ENCODE measurements around the gene KCNE2.

KCNE2 gene

GRCh38 chr21:34338226-34338625 is 25.6 kb upstream of the KCNE2 start:
- Histone ChIP-seq H3K4me1 (ENCODE audit: control insufficient read depth in 1 of 2, insufficient read depth in 2 of 2, low read length in 2 of 2) (peaks cover 0 to 11% of the 10 kb centered on the region in 2 donors), H3K27me3 (ENCODE audit: low read depth, low read length) (no peaks in the 10 kb centered on the region), H3K4me3 (ENCODE audit: low read depth in 1 of 2, low read length in 2 of 2) (no peak overlapping the region), H3K27ac (ENCODE audit: low read length) (no peak overlapping the region), H3K36me3 (ENCODE audit: control insufficient read depth in 1 of 2, insufficient read depth in 2 of 2, low read length in 2 of 2) (no peaks in the 10 kb centered on the region), H3K9me3 (ENCODE audit: control insufficient read depth in 1 of 2, low read length in 2 of 2) (no peaks in the 10 kb centered on the region)

- Histone ChIP-seq H3K4me1 (ENCODE audit: control insufficient read depth in 1 of 2, insufficient read depth in 2 of 2, low read length in 2 of 2) (peaks cover 0 to 9% of the 10 kb centered on the region in 2 donors), H3K9me3 (ENCODE audit: control insufficient read depth in 1 of 2, low read length in 2 of 2) (no peaks in the 10 kb centered on the region), H3K36me3 (ENCODE audit: control insufficient read depth in 1 of 2, insufficient read depth in 2 of 2, low read length in 2 of 2) (no peaks in the 10 kb centered on the region), H3K27me3 (ENCODE audit: low read depth, low read length) (no peaks in the 10 kb centered on the region), H3K4me3 (ENCODE audit: low read depth in 1 of 2, low read length in 2 of 2) (no peak overlapping the region), H3K27ac (ENCODE audit: low read length) (no peak overlapping the region)
These were observed 23.7 kb upstream of the KCNE2 start for GRCh38 chr21:34340061-34340460.

- H3K4me1 ChIP-seq (ENCODE audit: control insufficient read depth in 1 of 2, insufficient read depth in 2 of 2, low read length in 2 of 2) = peaks cover 0 to 15% of the 10 kb centered on the region in 2 donors
- no peak overlapping the region for H3K4me3 ChIP-seq (ENCODE audit: low read depth in 1 of 2, low read length in 2 of 2)
- no peak overlapping the region for H3K27ac ChIP-seq (ENCODE audit: low read length)
- no peaks in the 10 kb centered on the region for H3K27me3 ChIP-seq (ENCODE audit: low read depth, low read length)
- no peaks in the 10 kb centered on the region for H3K9me3 ChIP-seq (ENCODE audit: control insufficient read depth in 1 of 2, low read length in 2 of 2)
- H3K36me3 ChIP-seq (ENCODE audit: control insufficient read depth in 1 of 2, insufficient read depth in 2 of 2, low read length in 2 of 2) = no peaks in the 10 kb centered on the region
These were observed 21.3 kb upstream of the KCNE2 start for GRCh38 chr21:34342476-34342875.

GRCh38 chr21:34343347-34343746 is 20.5 kb upstream of the KCNE2 start:
- H3K4me1 ChIP-seq (ENCODE audit: control insufficient read depth in 1 of 2, insufficient read depth in 2 of 2, low read length in 2 of 2) = peaks cover 0 to 15% of the 10 kb centered on the region in 2 donors
- no peaks in the 10 kb centered on the region for H3K27me3 ChIP-seq (ENCODE audit: low read depth, low read length)
- no peak overlapping the region for H3K27ac ChIP-seq (ENCODE audit: low read length)
- H3K9me3 ChIP-seq (ENCODE audit: control insufficient read depth in 1 of 2, low read length in 2 of 2) = no peaks in the 10 kb centered on the region
- H3K4me3 ChIP-seq (ENCODE audit: low read depth in 1 of 2, low read length in 2 of 2) = no peak overlapping the region
- no peaks in the 10 kb centered on the region for H3K36me3 ChIP-seq (ENCODE audit: control insufficient read depth in 1 of 2, insufficient read depth in 2 of 2, low read length in 2 of 2)

GRCh38 chr21:34343838-34344381 is 19.9 kb upstream of the KCNE2 start:
- Histone ChIP-seq H3K4me1 (ENCODE audit: control insufficient read depth in 1 of 2, insufficient read depth in 2 of 2, low read length in 2 of 2) (peaks cover 0 to 15% of the 10 kb centered on the region in 2 donors), H3K27me3 (ENCODE audit: low read depth, low read length) (no peaks in the 10 kb centered on the region), H3K36me3 (ENCODE audit: control insufficient read depth in 1 of 2, insufficient read depth in 2 of 2, low read length in 2 of 2) (no peaks in the 10 kb centered on the region), H3K4me3 (ENCODE audit: low read depth in 1 of 2, low read length in 2 of 2) (no peak overlapping the region), H3K27ac (ENCODE audit: low read length) (no peak overlapping the region), H3K9me3 (ENCODE audit: control insufficient read depth in 1 of 2, low read length in 2 of 2) (no peaks in the 10 kb centered on the region)

GRCh38 chr21:34344584-34344983 is 19.2 kb upstream of the KCNE2 start:
- peaks cover 0 to 15% of the 10 kb centered on the region in 2 donors for H3K4me1 ChIP-seq (ENCODE audit: control insufficient read depth in 1 of 2, insufficient read depth in 2 of 2, low read length in 2 of 2)
- H3K36me3 ChIP-seq (ENCODE audit: control insufficient read depth in 1 of 2, insufficient read depth in 2 of 2, low read length in 2 of 2) = no peaks in the 10 kb centered on the region
- no peaks in the 10 kb centered on the region for H3K9me3 ChIP-seq (ENCODE audit: control insufficient read depth in 1 of 2, low read length in 2 of 2)
- H3K27me3 ChIP-seq (ENCODE audit: low read depth, low read length) = no peaks in the 10 kb centered on the region
- H3K27ac ChIP-seq (ENCODE audit: low read length) = no peak overlapping the region
- no peak overlapping the region for H3K4me3 ChIP-seq (ENCODE audit: low read depth in 1 of 2, low read length in 2 of 2)

- Histone ChIP-seq H3K4me3 (ENCODE audit: low read depth in 1 of 2, low read length in 2 of 2) (no peak overlapping the region), H3K4me1 (ENCODE audit: control insufficient read depth in 1 of 2, insufficient read depth in 2 of 2, low read length in 2 of 2) (peaks cover 0 to 15% of the 10 kb centered on the region in 2 donors), H3K27ac (ENCODE audit: low read length) (no peak overlapping the region), H3K36me3 (ENCODE audit: control insufficient read depth in 1 of 2, insufficient read depth in 2 of 2, low read length in 2 of 2) (no peaks in the 10 kb centered on the region), H3K27me3 (ENCODE audit: low read depth, low read length) (no peaks in the 10 kb centered on the region), H3K9me3 (ENCODE audit: control insufficient read depth in 1 of 2, low read length in 2 of 2) (no peaks in the 10 kb centered on the region)
These were observed 18.5 kb upstream of the KCNE2 start for GRCh38 chr21:34345091-34345871.

- Histone ChIP-seq H3K4me1 (ENCODE audit: control insufficient read depth in 1 of 2, insufficient read depth in 2 of 2, low read length in 2 of 2) (peaks cover 0 to 15% of the 10 kb centered on the region in 2 donors), H3K36me3 (ENCODE audit: control insufficient read depth in 1 of 2, insufficient read depth in 2 of 2, low read length in 2 of 2) (no peaks in the 10 kb centered on the region), H3K4me3 (ENCODE audit: low read depth in 1 of 2, low read length in 2 of 2) (no peak overlapping the region), H3K9me3 (ENCODE audit: control insufficient read depth in 1 of 2, low read length in 2 of 2) (no peaks in the 10 kb centered on the region), H3K27ac (ENCODE audit: low read length) (peak overlapping the region; percentile 27), H3K27me3 (ENCODE audit: low read depth, low read length) (no peaks in the 10 kb centered on the region)
These were observed 17.9 kb upstream of the KCNE2 start for GRCh38 chr21:34345892-34346291.

GRCh38 chr21:34348890-34349519 is 14.8 kb upstream of the KCNE2 start:
- Histone ChIP-seq H3K9me3 (ENCODE audit: control insufficient read depth in 1 of 2, low read length in 2 of 2) (no peaks in the 10 kb centered on the region), H3K27me3 (ENCODE audit: low read depth, low read length) (no peaks in the 10 kb centered on the region), H3K4me3 (ENCODE audit: low read depth in 1 of 2, low read length in 2 of 2) (no peak overlapping the region), H3K27ac (ENCODE audit: low read length) (no peak overlapping the region), H3K36me3 (ENCODE audit: control insufficient read depth in 1 of 2, insufficient read depth in 2 of 2, low read length in 2 of 2) (no peaks in the 10 kb centered on the region), H3K4me1 (ENCODE audit: control insufficient read depth in 1 of 2, insufficient read depth in 2 of 2, low read length in 2 of 2) (peaks cover 0 to 18% of the 10 kb centered on the region in 2 donors)

GRCh38 chr21:34351786-34352241 is 12.0 kb upstream of the KCNE2 start:
- Histone ChIP-seq H3K9me3 (ENCODE audit: control insufficient read depth in 1 of 2, low read length in 2 of 2) (no peaks in the 10 kb centered on the region), H3K4me1 (ENCODE audit: control insufficient read depth in 1 of 2, insufficient read depth in 2 of 2, low read length in 2 of 2) (peaks cover 0 to 3% of the 10 kb centered on the region in 2 donors), H3K4me3 (ENCODE audit: low read depth in 1 of 2, low read length in 2 of 2) (no peak overlapping the region), H3K27ac (ENCODE audit: low read length) (no peak overlapping the region), H3K27me3 (ENCODE audit: low read depth, low read length) (no peaks in the 10 kb centered on the region), H3K36me3 (ENCODE audit: control insufficient read depth in 1 of 2, insufficient read depth in 2 of 2, low read length in 2 of 2) (no peaks in the 10 kb centered on the region)

- Histone ChIP-seq H3K36me3 (ENCODE audit: control insufficient read depth in 1 of 2, insufficient read depth in 2 of 2, low read length in 2 of 2) (no peaks in the 10 kb centered on the region), H3K4me3 (ENCODE audit: low read depth in 1 of 2, low read length in 2 of 2) (no peak overlapping the region), H3K4me1 (ENCODE audit: control insufficient read depth in 1 of 2, insufficient read depth in 2 of 2, low read length in 2 of 2) (peaks cover 0 to 3% of the 10 kb centered on the region in 2 donors), H3K27me3 (ENCODE audit: low read depth, low read length) (no peaks in the 10 kb centered on the region), H3K9me3 (ENCODE audit: control insufficient read depth in 1 of 2, low read length in 2 of 2) (no peaks in the 10 kb centered on the region), H3K27ac (ENCODE audit: low read length) (no peak overlapping the region)
These were observed 11.2 kb upstream of the KCNE2 start for GRCh38 chr21:34352556-34352955.
